Measurements from ENCODE around the gene PIMREG.

Gene PIMREG

DNA sequence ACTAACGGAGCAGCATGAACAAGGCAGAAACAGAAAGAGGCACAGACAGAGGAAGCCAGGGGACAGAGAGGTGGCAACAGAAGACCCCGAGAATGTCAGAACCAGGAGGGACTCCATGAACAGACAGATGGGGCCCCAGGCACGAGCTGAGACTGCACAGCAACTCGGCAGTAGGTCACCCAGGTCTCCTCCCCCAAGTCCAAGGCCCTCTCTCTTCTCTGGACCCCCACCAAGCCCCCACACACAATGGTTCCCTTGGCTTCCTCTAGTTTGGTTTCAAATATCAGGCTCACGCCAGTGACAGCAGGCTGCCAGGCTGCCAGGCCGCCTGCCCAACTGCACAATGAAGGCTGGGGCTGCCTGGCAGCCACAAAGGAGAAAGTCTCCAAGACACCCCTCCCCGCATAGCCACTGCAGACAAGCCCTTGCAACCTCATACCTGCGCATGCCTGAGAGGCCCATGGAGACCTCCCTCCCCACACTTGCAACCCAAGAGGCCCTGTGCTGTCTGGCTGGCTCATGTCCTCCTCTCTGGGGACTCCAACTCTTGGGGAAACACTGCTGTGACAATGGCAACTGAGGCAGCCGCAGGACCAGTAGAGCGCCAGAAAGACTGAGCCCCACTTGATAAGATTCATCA lies 54.8 kb downstream of the PIMREG start:
- DNase-seq (ENCODE audit: low read depth): no peak
